ENCODE data around the gene DGKE. TPM values are rescaled to one million over a fixed set of nuclear protein-coding genes. Genes with fewer than 3 reads are reported as not detected.

Gene DGKE
- total and polyA plus RNA-seq, 2 donors (not counting 3 experiments of a cell fraction or from before 2014, with no cell fraction given): 4.9 to 22.9 TPM

- no peaks in the 10 kb centered on the region for H3K4me1 ChIP-seq (ENCODE audit: control insufficient read depth, extremely low read depth, insufficient read depth, low read length)
- no peak for FAIRE-seq
Observed at GRCh38 chr17:56796536-56796935, 37.4 kb upstream of the DGKE start.

More at GRCh38 chr17:56796536-56796935, 37.4 kb upstream of the DGKE start:
- no peak overlapping the region for H3K4me3 ChIP-seq (replicated peaks in 1 of 3; ENCODE audit: insufficient read depth in 1 of 3, low read depth in 1 of 3, low read length in 3 of 3)
- ChIA-PET POLR2A (no interaction called here), CTCF (no interaction called here)
- H3K27ac ChIP-seq (ENCODE audit: insufficient read depth, low read depth, low read length): no peak overlapping the region
- no peaks in the 10 kb centered on the region for H4K20me1 ChIP-seq (replicated peaks; ENCODE audit: control insufficient read depth, extremely low read depth, insufficient read depth, low read length)
- dilution Hi-C loops (cut with MboI; ENCODE audit: extremely low pct_ligation_motif_present, low sequenced_read_pairs): no loop called here
- no peaks in the 10 kb centered on the region for H3K79me2 ChIP-seq (ENCODE audit: control insufficient read depth, insufficient read depth, low read length)
- no peak for TF ChIP-seq MYC (IDR thresholded peaks at IDR 0.05; ENCODE audit: low read depth, low read length)
- TF ChIP-seq POLR2AphosphoS5 (IDR thresholded peaks at IDR 0.05; ENCODE audit: insufficient read depth, low read depth, low read length): no peak
- no peak for TF ChIP-seq EZH2 (IDR thresholded peaks at IDR 0.05; ENCODE audit: borderline replicate concordance, low read depth, low read length, severe bottlenecking)
- no peak for TF ChIP-seq MAX (IDR thresholded peaks at IDR 0.05; ENCODE audit: insufficient read depth, insufficient read length)
- no peak for TF ChIP-seq GATA2 (IDR thresholded peaks at IDR 0.05; ENCODE audit: insufficient read depth, insufficient read length, low read depth, low read length)
- TF ChIP-seq POLR2A (IDR thresholded peaks at IDR 0.05; ENCODE audit: low read depth, low read length): no peak
- TF ChIP-seq JUN (IDR thresholded peaks at IDR 0.05; ENCODE audit: borderline replicate concordance, insufficient read depth, insufficient read length, low read depth): no peak
- TF ChIP-seq CTCF (IDR thresholded peaks at IDR 0.05; ENCODE audit: extremely low read depth in 1 of 2, insufficient read depth in 1 of 2, low read depth in 1 of 2, low read length in 2 of 2): no peak
- TF ChIP-seq FOS (IDR thresholded peaks at IDR 0.05; ENCODE audit: borderline replicate concordance, insufficient read depth, low read length): no peak
- no peak overlapping the region for H3K9ac ChIP-seq (replicated peaks; ENCODE audit: extremely low read depth, insufficient read depth, low read length)
- intact Hi-C loops (cut with micrococcal nuclease): no loop called here
- no TSS peak for BruUV-seq (replicated peaks)
- H3K36me3 ChIP-seq (ENCODE audit: control insufficient read depth in 2 of 2, extremely low read depth in 1 of 2, insufficient read depth in 2 of 2, low read length in 2 of 2): no peaks in the 10 kb centered on the region
- H3K9me3 ChIP-seq (replicated peaks; ENCODE audit: control insufficient read depth, insufficient read depth, low read length): no peaks in the 10 kb centered on the region
- DNase-seq (ENCODE audit: low read depth, low spot score): no peak
- no peak overlapping the region for H2AFZ ChIP-seq (ENCODE audit: low read depth, low read length)
- no peak overlapping the region for H3K4me2 ChIP-seq (ENCODE audit: insufficient read depth, low read length)
- H3K9me1 ChIP-seq (replicated peaks; ENCODE audit: control insufficient read depth, extremely low read depth, insufficient read depth, low read length): no peaks in the 10 kb centered on the region
- peaks cover 0 to 3% of the 10 kb centered on the region in 2 experiments for H3K27me3 ChIP-seq (ENCODE audit: control insufficient read depth in 2 of 2, insufficient read depth in 2 of 2, low read length in 2 of 2)

Data from endothelial cell of umbilical vein (primary cell).